DND-41 (cell line): ENCODE measurements around the gene DENND1A.

Experiments used
- ATAC-seq: fragments of 200-7000 bp; cut with Tn5 transposase; 3 replicates; pipeline ENCODE4 v1.9.1; 2021; ENCODE audit warnings: low read depth; ENCODE audit not compliant: insufficient read depth
- DNase-seq: peaks from one replicate; pipeline ENCODE4 v3.0.0-alpha.2; 2020
- H2AFZ ChIP-seq: 2 replicates; pipeline ENCODE4 v1.6.0; 2012; ENCODE audit warnings: low read depth, low read length
- H3K27ac ChIP-seq: 2 replicates; pipeline ENCODE4 v1.5.1; 2012; ENCODE audit warnings: low read length, inconsistent platforms
- H3K27me3 ChIP-seq: fragments of 200-600 bp; sonication (generic); 2 replicates; pipeline ENCODE4 v1.6.0; 2012; ENCODE audit warnings: low read length, mild to moderate bottlenecking, inconsistent platforms; ENCODE audit not compliant: insufficient read depth, poor library complexity
- H3K36me3 ChIP-seq: 2 replicates; pipeline ENCODE4 v1.5.1; 2012; ENCODE audit warnings: low read length, inconsistent platforms; ENCODE audit not compliant: insufficient read depth
- H3K4me1 ChIP-seq: 2 replicates; pipeline ENCODE4 v1.5.1; 2012; ENCODE audit warnings: mild to moderate bottlenecking, low read length; ENCODE audit not compliant: insufficient read depth
- H3K4me2 ChIP-seq: 2 replicates; pipeline ENCODE4 v1.6.0; 2012; ENCODE audit warnings: mild to moderate bottlenecking, moderate library complexity, low read length, inconsistent platforms; ENCODE audit not compliant: insufficient read depth
- H3K4me3 ChIP-seq, 2 experiments: fragments of 200-600 bp in 1 of 2; shearing (Covaris generic) in 1 of 2; 2 replicates each; pipeline ENCODE4 v1.5.1; 2012 to 2016; ENCODE audit warnings: inconsistent platforms in 2 of 2, low read length in 2 of 2, mild to moderate bottlenecking in 2 of 2, low read depth in 1 of 2, moderate library complexity in 1 of 2
- H3K79me2 ChIP-seq: 2 replicates; pipeline ENCODE4 v1.6.0; 2012; ENCODE audit warnings: low read length, inconsistent platforms; ENCODE audit not compliant: insufficient read depth
- H3K9ac ChIP-seq: 2 replicates; pipeline ENCODE4 v1.6.0; 2012; ENCODE audit warnings: low read depth, mild to moderate bottlenecking, inconsistent platforms, low read length, moderate library complexity
- H3K9me3 ChIP-seq: 2 replicates; pipeline ENCODE4 v1.5.1; 2012; ENCODE audit warnings: low read length, moderate library complexity, mild to moderate bottlenecking, inconsistent platforms; ENCODE audit not compliant: insufficient read depth, severe bottlenecking
- H4K20me1 ChIP-seq: 2 replicates; pipeline ENCODE4 v1.6.0; 2012; ENCODE audit warnings: low read length; ENCODE audit not compliant: insufficient read depth
- CTCF ChIP-seq: IDR thresholded peaks from 2 replicates; pipeline ENCODE4 v1.5.1; 2012; ENCODE audit warnings: borderline replicate concordance, low read length, moderate library complexity, mild to moderate bottlenecking; ENCODE audit not compliant: poor library complexity, severe bottlenecking; ENCODE audit errors: extremely low read depth
- EZH2 ChIP-seq: IDR thresholded peaks from 3 replicates; pipeline ENCODE4 v1.6.1; 2012; ENCODE audit warnings: borderline replicate concordance, low read depth, mild to moderate bottlenecking, moderate library complexity, low read length, inconsistent platforms; ENCODE audit not compliant: severe bottlenecking

Gene DENND1A

GRCh38 chr9:123347289-123348060 is 582.5 kb downstream of the DENND1A start:
- no peak for TF ChIP-seq EZH2
- TF ChIP-seq CTCF, result no peak
- no peak overlapping the region for H3K4me3 ChIP-seq
- H3K79me2 ChIP-seq, result no peaks in the 10 kb centered on the region
- peaks cover 4% of the 10 kb centered on the region; the same call in 1 of the 2 replicates for H3K4me1 ChIP-seq
- no peaks in the 10 kb centered on the region for H3K36me3 ChIP-seq
- DNase-seq (no peak), ATAC-seq (no peak)
- H4K20me1 ChIP-seq, result 0 out of 2 replicates have a peak, but pooled peaks cover 4% of the 10 kb centered on the region
- no peaks in the 10 kb centered on the region for H3K9me3 ChIP-seq
- H3K27ac ChIP-seq, result no peak overlapping the region
- H2AFZ ChIP-seq, result no peak overlapping the region
- peaks cover under 1% of the 10 kb centered on the region for H3K27me3 ChIP-seq
- no peak overlapping the region for H3K9ac ChIP-seq
- no peak overlapping the region for H3K4me2 ChIP-seq

GRCh38 chr9:123346826-123347225 is 583.1 kb downstream of the DENND1A start:
- no peak for DNase-seq
- Histone ChIP-seq H3K79me2 (no peaks in the 10 kb centered on the region), H3K27ac (no peak overlapping the region), H3K9ac (no peak overlapping the region), H4K20me1 (0 out of 2 replicates have a peak, but pooled peaks cover 4% of the 10 kb centered on the region), H3K36me3 (no peaks in the 10 kb centered on the region), H2AFZ (no peak overlapping the region), H3K9me3 (no peaks in the 10 kb centered on the region), H3K4me3 (no peak overlapping the region), H3K27me3 (no peaks in the 10 kb centered on the region), H3K4me2 (no peak overlapping the region), H3K4me1 (peaks cover 4% of the 10 kb centered on the region; the same call in 1 of the 2 replicates)
- TF ChIP-seq CTCF (no peak), EZH2 (no peak)
- no peak for ATAC-seq

- Histone ChIP-seq H3K9me3 (no peaks in the 10 kb centered on the region), H2AFZ (no peak overlapping the region), H4K20me1 (0 out of 2 replicates have a peak, but pooled peaks cover 4% of the 10 kb centered on the region), H3K79me2 (no peaks in the 10 kb centered on the region), H3K4me1 (peaks cover 4% of the 10 kb centered on the region; the same call in 1 of the 2 replicates), H3K9ac (no peak overlapping the region), H3K27me3 (no peaks in the 10 kb centered on the region), H3K4me2 (no peak overlapping the region), H3K27ac (no peak overlapping the region), H3K4me3 (no peak overlapping the region), H3K36me3 (no peaks in the 10 kb centered on the region)
- no peak for DNase-seq
- TF ChIP-seq CTCF (no peak), EZH2 (no peak)
- ATAC-seq, result no peak
Observed at GRCh38 chr9:123346026-123346425, 583.9 kb downstream of the DENND1A start.
